ENCODE data around the gene DHDH. TPM values are rescaled to one million over a fixed set of nuclear protein-coding genes. Genes with fewer than 3 reads are reported as not detected.

The DHDH gene
- total and polyA plus RNA-seq, 2 experiments from 2014 or later, result 0.69 to 4.7 TPM

DNA sequence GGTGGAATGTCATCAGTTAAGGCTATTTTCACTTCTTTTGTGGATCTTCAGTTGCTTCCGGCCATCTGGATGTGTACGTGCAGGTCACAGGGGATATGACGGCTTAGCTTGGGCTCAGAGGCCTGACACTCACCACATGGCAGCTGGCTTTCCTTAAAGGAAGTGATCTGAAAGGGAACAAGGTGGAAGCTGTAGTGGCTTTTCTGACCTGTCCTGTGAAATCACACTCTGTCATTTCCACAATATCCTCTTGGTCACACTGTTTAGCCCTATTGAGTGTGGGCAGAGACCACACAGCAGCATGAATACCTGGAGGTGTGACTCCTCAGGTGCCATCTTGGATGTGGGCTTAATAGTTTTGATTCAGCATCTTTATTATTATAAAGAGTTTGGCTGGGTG, 16.7 kb downstream of the DHDH start:
- Histone ChIP-seq H4K20me1 (replicated peaks; ENCODE audit: insufficient read depth) (no peaks in the 10 kb centered on the region), H3K4me1 (ENCODE audit: insufficient read depth) (no peaks in the 10 kb centered on the region), H3K36me3 (ENCODE audit: insufficient read depth) (no peaks in the 10 kb centered on the region), H3K27ac (ENCODE audit: low read depth) (no peak overlapping the region), H3K4me3 (no peak overlapping the region), H3K4me2 (no peak overlapping the region), H3K9me2 (ENCODE audit: insufficient read depth) (no peaks in the 10 kb centered on the region), H3K27me3 (ENCODE audit: insufficient read depth) (no peaks in the 10 kb centered on the region), H2AFZ (no peak overlapping the region), H3F3A (replicated peaks; ENCODE audit: low read depth) (0 out of 2 replicates have a peak, but pooled peaks cover 3% of the 10 kb centered on the region), H3K79me2 (replicated peaks; ENCODE audit: insufficient read depth) (peaks cover 2% of the 10 kb centered on the region)
- H3K9me3 Mint-ChIP-seq, result peaks cover 23% of the 10 kb centered on the region
- H3K27me3 Mint-ChIP-seq (ENCODE audit: insufficient read depth, low read depth, poor library complexity), result peaks cover 19% of the 10 kb centered on the region
- DNase-seq (ENCODE audit: low spot score) (no peak), ATAC-seq (no peak)
- no peak overlapping the region for H3K4me3 Mint-ChIP-seq
- TF ChIP-seq POLR2AphosphoS5 (IDR thresholded peaks at IDR 0.05; ENCODE audit: low read depth) (no peak), ZNF114 (CRISPR knock-in tag; IDR thresholded peaks at IDR 0.05) (no peak), ZNF331 (CRISPR knock-in tag; IDR thresholded peaks at IDR 0.05; ENCODE audit: low read depth) (no peak), NANOG (IDR thresholded peaks at IDR 0.05; ENCODE audit: borderline replicate concordance) (no peak), EZH2 (IDR thresholded peaks at IDR 0.05; ENCODE audit: low read depth, unreplicated experiment) (no peak), STAT1 (IDR thresholded peaks at IDR 0.05; ENCODE audit: unreplicated experiment) (no peak), CREB1 (CRISPR knock-in tag; IDR thresholded peaks at IDR 0.05; ENCODE audit: low read depth) (no peak), EZH2phosphoT487 (IDR thresholded peaks at IDR 0.05; ENCODE audit: unreplicated experiment) (no peak), JUNB (IDR thresholded peaks at IDR 0.05; ENCODE audit: unreplicated experiment) (no peak)
- TF ChIP-seq, protein P1, sequence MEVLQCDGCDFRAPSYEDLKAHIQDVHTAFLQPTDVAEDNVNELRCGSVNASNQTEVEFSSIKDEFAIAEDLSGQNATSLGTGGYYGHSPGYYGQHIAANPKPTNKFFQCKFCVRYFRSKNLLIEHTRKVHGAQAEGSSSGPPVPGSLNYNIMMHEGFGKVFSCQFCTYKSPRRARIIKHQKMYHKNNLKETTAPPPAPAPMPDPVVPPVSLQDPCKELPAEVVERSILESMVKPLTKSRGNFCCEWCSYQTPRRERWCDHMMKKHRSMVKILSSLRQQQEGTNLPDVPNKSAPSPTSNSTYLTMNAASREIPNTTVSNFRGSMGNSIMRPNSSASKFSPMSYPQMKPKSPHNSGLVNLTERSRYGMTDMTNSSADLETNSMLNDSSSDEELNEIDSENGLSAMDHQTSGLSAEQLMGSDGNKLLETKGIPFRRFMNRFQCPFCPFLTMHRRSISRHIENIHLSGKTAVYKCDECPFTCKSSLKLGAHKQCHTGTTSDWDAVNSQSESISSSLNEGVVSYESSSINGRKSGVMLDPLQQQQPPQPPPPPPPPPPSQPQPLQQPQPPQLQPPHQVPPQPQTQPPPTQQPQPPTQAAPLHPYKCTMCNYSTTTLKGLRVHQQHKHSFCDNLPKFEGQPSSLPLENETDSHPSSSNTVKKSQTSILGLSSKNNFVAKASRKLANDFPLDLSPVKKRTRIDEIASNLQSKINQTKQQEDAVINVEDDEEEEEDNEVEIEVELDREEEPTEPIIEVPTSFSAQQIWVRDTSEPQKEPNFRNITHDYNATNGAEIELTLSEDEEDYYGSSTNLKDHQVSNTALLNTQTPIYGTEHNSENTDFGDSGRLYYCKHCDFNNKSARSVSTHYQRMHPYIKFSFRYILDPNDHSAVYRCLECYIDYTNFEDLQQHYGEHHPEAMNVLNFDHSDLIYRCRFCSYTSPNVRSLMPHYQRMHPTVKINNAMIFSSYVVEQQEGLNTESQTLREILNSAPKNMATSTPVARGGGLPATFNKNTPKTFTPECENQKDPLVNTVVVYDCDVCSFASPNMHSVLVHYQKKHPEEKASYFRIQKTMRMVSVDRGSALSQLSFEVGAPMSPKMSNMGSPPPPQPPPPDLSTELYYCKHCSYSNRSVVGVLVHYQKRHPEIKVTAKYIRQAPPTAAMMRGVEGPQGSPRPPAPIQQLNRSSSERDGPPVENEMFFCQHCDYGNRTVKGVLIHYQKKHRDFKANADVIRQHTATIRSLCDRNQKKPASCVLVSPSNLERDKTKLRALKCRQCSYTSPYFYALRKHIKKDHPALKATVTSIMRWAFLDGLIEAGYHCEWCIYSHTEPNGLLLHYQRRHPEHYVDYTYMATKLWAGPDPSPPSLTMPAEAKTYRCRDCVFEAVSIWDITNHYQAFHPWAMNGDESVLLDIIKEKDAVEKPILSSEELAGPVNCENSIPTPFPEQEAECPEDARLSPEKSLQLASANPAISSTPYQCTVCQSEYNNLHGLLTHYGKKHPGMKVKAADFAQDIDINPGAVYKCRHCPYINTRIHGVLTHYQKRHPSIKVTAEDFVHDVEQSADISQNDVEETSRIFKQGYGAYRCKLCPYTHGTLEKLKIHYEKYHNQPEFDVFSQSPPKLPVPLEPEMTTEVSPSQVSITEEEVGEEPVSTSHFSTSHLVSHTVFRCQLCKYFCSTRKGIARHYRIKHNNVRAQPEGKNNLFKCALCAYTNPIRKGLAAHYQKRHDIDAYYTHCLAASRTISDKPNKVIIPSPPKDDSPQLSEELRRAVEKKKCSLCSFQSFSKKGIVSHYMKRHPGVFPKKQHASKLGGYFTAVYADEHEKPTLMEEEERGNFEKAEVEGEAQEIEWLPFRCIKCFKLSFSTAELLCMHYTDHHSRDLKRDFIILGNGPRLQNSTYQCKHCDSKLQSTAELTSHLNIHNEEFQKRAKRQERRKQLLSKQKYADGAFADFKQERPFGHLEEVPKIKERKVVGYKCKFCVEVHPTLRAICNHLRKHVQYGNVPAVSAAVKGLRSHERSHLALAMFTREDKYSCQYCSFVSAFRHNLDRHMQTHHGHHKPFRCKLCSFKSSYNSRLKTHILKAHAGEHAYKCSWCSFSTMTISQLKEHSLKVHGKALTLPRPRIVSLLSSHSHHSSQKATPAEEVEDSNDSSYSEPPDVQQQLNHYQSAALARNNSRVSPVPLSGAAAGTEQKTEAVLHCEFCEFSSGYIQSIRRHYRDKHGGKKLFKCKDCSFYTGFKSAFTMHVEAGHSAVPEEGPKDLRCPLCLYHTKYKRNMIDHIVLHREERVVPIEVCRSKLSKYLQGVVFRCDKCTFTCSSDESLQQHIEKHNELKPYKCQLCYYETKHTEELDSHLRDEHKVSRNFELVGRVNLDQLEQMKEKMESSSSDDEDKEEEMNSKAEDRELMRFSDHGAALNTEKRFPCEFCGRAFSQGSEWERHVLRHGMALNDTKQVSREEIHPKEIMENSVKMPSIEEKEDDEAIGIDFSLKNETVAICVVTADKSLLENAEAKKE (CRISPR knock-in tag; IDR thresholded peaks at IDR 0.05), result no peak
- TF ChIP-seq, protein P2, sequence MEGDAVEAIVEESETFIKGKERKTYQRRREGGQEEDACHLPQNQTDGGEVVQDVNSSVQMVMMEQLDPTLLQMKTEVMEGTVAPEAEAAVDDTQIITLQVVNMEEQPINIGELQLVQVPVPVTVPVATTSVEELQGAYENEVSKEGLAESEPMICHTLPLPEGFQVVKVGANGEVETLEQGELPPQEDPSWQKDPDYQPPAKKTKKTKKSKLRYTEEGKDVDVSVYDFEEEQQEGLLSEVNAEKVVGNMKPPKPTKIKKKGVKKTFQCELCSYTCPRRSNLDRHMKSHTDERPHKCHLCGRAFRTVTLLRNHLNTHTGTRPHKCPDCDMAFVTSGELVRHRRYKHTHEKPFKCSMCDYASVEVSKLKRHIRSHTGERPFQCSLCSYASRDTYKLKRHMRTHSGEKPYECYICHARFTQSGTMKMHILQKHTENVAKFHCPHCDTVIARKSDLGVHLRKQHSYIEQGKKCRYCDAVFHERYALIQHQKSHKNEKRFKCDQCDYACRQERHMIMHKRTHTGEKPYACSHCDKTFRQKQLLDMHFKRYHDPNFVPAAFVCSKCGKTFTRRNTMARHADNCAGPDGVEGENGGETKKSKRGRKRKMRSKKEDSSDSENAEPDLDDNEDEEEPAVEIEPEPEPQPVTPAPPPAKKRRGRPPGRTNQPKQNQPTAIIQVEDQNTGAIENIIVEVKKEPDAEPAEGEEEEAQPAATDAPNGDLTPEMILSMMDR (conservative IDR thresholded peaks at IDR 0.05; ENCODE audit: low read depth in 2 of 2), result no peak
- TF ChIP-seq, protein P3, sequence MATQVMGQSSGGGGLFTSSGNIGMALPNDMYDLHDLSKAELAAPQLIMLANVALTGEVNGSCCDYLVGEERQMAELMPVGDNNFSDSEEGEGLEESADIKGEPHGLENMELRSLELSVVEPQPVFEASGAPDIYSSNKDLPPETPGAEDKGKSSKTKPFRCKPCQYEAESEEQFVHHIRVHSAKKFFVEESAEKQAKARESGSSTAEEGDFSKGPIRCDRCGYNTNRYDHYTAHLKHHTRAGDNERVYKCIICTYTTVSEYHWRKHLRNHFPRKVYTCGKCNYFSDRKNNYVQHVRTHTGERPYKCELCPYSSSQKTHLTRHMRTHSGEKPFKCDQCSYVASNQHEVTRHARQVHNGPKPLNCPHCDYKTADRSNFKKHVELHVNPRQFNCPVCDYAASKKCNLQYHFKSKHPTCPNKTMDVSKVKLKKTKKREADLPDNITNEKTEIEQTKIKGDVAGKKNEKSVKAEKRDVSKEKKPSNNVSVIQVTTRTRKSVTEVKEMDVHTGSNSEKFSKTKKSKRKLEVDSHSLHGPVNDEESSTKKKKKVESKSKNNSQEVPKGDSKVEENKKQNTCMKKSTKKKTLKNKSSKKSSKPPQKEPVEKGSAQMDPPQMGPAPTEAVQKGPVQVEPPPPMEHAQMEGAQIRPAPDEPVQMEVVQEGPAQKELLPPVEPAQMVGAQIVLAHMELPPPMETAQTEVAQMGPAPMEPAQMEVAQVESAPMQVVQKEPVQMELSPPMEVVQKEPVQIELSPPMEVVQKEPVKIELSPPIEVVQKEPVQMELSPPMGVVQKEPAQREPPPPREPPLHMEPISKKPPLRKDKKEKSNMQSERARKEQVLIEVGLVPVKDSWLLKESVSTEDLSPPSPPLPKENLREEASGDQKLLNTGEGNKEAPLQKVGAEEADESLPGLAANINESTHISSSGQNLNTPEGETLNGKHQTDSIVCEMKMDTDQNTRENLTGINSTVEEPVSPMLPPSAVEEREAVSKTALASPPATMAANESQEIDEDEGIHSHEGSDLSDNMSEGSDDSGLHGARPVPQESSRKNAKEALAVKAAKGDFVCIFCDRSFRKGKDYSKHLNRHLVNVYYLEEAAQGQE (IDR thresholded peaks at IDR 0.05; ENCODE audit: unreplicated experiment), result no peak
- TF ChIP-seq, protein P4, sequence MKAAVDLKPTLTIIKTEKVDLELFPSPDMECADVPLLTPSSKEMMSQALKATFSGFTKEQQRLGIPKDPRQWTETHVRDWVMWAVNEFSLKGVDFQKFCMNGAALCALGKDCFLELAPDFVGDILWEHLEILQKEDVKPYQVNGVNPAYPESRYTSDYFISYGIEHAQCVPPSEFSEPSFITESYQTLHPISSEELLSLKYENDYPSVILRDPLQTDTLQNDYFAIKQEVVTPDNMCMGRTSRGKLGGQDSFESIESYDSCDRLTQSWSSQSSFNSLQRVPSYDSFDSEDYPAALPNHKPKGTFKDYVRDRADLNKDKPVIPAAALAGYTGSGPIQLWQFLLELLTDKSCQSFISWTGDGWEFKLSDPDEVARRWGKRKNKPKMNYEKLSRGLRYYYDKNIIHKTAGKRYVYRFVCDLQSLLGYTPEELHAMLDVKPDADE (IDR thresholded peaks at IDR 0.05), result no peak
- H3K36me3 Mint-ChIP-seq (ENCODE audit: low read depth), result peaks cover 8% of the 10 kb centered on the region; the same call in 1 of the 3 replicates
- H3K4me1 Mint-ChIP-seq, result peaks cover 3% of the 10 kb centered on the region; the same call in 2 of the 3 replicates
- no peak overlapping the region for H3K27ac Mint-ChIP-seq

All from GM23338 (cell line).